ENCODE results near the gene B4GALT2.
A peak's percentile ranks its signal among the peaks of the same experiment; 100 is the strongest.

B4GALT2 gene

DNA sequence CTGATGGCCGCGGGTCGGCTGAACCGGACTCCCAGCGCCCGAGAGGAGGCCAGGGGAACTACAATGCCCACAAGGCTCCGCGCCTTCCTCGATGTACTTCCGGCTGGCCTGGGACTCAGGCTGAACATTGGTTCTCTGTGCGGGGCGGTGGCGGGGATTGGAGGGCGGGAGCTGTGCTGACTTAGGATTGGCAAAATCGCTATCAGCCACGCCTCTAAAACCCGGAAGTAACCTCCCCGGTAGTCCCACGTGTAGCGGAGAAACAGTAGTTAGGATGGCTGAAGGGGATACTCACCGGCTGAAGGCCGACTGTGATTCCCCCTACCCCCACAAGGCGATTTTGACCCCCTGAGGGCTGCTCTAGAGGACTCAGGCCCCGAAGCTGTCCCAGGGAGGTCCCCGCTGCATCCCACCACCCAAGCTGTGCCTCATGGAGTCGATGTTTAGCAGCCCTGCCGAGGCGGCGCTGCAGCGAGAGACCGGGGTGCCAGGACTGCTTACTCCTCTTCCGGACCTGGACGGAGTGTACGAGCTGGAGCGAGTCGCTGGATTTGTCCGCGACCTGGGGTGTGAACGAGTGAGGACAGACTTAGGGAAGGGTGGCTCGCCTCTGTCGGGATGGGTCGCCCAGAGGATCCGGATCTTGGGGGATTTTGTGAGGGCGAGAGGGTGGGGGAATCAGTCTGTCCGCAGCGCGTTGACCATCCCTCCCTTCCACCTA lies 9.1 kb upstream of the B4GALT2 start, which contains the start of gene DPH2:
DPH2 (plus strand) TSS at position 265 of the 721 bp plus-strand sequence; CDS start at position 431, 166 bp downstream.
- DNase-seq, result peak; percentile 98

DNA sequence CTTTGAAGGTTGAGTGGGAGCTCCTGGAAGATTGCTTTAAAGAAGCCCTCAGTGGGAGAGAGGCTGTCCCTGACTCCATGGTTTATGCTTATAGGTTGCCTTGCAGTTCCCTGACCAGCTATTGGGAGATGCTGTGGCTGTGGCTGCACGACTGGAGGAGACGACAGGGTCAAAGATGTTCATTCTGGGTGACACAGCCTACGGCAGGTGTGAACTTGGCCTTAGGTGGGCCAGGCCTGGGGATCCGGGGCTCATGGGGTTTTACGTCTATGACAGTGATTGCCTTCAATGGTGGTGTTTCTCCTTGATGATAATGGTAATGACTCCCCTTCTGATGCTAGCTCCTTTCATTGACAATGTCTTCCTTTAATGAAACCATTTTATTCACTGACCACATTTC lies 8.5 kb upstream of the B4GALT2 start:
- no peak for DNase-seq

DNA sequence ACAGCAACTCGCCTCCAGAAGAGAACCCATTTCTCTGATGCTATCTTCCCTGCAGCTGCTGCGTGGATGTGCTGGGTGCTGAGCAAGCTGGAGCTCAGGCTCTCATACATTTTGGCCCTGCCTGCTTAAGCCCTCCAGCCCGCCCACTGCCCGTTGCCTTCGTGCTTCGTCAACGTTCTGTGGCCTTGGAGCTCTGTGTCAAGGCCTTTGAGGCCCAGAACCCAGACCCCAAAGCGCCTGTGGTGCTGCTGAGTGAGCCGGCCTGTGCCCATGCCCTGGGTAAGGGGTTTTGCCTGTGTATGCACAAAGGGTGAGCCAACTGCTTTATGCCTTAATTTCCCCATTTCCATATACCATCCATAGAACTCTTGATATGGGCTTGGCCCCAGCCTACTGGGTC lies 8.1 kb upstream of the B4GALT2 start:
- DNase-seq, result no peak

DNA sequence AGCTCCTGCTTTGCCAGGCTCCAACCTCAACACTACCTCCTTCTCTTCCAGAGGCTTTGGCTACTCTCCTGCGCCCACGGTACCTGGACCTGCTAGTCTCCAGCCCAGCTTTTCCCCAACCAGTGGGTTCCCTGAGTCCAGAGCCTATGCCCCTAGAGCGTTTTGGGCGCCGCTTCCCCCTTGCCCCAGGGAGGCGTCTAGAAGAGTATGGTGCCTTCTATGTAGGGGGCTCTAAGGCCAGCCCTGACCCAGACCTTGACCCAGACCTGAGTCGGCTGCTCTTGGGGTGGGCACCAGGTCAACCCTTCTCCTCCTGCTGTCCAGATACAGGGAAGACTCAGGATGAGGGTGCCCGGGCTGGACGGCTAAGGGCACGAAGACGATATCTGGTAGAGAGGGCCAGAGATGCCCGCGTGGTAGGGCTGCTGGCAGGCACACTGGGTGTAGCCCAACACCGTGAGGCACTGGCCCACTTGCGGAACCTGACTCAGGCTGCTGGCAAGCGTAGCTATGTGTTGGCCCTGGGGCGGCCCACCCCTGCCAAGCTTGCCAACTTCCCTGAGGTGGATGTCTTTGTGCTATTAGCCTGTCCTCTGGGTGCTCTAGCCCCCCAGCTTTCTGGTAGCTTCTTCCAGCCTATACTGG lies 7.6 kb upstream of the B4GALT2 start:
- DNase-seq, result no peak

DNA sequence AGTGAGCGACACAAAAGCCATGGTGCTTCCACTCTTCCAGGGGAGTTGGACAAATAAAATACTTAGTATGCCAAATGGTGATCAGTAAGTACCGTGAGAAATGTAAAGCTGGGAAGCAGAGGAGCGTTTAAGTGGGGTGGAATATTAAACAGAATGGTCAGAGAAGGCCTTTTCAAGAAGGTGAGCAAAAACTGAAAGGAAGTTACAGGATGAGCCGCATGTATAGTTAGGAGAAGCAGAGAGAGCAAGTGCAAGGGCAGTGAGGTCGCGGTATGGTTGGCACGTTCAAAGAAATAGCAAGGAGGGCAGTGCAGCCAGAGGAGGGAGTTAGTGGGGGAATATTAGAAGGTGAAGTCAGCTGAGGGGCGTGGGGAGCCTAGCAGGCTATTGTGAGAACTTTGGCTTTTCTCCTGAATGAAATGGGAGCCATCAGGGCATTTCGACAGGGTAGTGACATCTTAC lies 5.0 kb upstream of the B4GALT2 start:
- DNase-seq, result no peak

DNA sequence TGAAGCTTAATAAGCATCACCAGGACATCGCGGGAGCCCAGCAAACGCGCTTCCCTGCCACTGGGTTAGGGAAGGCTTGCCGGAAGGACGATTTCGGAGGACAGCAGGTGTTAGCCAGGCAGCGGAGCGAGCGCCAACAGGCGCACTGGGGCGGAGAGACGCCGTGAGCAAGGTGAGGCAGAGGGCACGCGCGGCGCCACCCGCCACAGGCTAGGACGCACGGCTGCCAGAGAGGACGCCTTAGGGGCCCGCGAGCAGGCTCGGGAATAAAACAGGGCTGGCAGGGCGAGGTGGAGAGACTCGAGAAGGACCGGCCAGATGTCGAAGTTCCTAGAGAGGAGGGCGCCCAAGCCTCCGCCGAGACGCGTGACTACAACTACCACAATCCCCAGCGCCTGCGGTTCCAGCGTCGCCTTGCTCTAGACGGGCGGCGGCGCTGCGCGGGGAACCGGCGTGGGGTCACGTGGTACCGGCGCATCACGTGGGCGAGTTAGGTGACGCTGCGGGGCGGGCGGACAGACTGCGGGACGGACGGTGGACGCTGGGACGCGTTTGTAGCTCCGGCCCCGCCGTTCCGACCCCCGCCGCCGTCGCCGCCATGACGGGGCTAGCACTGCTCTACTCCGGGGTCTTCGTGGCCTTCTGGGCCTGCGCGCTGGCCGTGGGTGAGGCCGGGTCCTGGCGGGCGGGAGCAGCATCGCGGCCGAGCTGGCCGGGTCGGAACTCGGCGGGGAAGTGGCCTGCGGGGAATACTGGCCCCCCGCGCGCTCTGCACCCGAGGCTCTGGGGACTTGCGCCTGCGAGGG lies 4.4 kb upstream of the B4GALT2 start, which contains the start of gene ATP6V0B:
ATP6V0B (plus strand) TSS at position 518 of the 806 bp plus-strand sequence; CDS start at position 599, 81 bp downstream.
- peak; percentile 97 for DNase-seq

DNA sequence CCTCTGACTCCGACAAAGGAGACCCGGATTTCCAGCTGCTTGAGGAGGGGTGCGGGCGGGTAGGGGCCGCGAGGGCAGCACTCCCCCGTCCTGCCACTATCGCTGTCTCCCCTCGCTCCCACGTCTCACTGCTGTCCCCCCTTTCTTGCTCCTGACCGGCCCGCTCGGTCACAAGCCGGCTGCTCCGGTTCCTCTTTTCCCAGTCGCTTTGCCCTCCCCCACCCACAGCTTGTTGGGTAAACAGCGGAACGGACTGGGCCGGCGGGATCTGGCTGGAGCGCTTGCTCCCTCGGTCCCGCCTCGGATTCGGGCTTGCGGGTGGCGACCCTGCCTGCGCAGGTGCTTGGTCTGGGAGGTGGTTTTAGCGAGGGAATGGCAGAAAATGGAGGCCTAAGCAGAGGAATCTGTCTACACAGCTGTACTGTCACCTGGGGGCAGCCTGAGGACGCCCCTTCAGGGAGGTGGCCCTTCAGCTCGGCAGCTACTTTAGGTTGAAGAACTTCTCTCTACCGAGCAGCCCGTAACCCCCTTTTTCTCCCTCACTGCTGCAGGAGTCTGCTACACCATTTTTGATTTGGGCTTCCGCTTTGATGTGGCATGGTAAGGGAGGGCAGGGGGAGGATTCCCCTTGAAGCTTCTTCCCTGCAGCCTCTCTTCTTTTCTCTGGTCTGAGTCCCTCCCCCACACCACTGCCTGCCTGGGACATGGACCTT lies 3.6 kb upstream of the B4GALT2 start:
- peak; percentile 83 for DNase-seq

DNA sequence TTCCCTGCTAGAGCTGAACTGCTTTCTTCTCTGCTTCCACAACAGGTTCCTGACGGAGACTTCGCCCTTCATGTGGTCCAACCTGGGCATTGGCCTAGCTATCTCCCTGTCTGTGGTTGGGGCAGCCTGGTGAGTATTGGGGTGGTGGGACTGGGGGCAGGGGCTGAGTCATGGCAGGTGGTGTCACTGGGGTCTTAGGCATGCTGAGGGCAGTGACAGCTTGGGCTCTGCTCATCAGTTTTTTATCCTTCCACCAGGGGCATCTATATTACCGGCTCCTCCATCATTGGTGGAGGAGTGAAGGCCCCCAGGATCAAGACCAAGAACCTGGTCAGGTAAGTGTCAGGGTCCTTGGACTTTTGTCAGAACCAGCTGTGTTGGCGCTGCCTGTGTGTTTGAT lies 3.0 kb upstream of the B4GALT2 start:
- no peak for DNase-seq

DNA sequence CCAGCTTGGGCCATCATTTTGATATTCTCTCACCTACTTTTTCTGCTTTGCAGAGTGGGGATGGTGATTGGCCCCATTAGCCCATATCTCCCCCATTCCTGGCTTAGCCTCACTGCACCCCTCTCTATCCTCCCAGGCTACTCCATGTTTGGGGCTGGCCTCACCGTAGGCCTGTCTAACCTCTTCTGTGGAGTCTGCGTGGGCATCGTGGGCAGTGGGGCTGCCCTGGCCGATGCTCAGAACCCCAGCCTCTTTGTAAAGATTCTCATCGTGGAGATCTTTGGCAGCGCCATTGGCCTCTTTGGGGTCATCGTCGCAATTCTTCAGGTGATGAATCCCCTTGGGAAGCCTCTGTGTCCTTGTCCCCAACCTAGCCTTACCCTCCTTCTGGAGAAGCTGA lies 2.1 kb upstream of the B4GALT2 start:
- no peak for DNase-seq

DNA sequence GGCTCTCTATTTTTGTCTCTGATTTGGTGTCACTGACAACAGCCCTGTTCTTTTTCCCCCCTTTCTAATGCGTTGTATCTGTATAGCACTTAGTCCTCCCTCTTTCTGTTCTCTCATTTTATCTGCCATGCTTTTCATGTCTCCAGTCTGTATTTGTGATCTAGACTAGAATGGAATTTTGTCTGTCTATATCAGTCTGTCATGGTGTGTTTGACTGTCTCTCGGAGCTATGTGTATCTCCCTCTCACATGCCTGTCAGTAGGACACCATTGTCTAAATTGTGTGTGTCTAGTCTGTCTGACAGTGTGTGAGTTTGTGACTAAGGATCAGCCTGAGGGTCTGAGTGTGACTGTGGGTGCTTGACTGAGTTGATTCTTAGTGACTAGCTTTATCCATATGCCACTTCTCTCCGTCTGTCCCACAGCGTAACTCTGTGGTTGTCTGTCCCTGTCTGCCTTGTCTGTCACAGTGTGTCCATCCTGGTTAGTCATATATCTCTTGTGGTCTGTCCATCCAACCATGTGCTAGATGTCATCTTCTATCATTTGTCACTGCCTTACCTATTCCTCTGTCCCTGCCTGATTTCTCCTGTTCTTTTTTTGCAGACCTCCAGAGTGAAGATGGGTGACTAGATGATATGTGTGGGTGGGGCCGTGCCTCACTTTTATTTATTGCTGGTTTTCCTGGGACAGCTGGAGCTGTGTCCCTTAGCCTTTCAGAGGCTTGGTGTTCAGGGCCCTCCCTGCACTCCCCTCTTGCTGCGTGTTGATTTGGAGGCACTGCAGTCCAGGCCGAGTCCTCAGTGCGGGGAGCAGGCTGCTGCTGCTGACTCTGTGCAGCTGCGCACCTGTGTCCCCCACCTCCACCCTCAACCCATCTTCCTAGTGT lies 1.4 kb upstream of the B4GALT2 start:
- no peak for DNase-seq

DNA sequence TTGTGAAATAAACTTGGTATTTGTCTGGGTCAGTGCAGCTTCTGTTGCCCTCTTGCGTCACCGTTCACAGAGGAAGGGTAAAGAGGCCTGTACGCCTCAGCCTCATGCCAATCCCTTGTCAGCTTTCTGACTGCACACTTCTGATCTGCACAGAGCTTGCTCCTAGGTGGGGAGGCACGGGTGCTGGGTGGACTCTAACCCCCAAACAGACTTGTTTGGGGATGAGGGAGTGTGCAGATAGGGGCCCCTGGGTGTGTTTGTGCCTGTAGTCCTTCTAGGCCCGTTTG lies 803 bp upstream of the B4GALT2 start:
- no peak for DNase-seq

DNA sequence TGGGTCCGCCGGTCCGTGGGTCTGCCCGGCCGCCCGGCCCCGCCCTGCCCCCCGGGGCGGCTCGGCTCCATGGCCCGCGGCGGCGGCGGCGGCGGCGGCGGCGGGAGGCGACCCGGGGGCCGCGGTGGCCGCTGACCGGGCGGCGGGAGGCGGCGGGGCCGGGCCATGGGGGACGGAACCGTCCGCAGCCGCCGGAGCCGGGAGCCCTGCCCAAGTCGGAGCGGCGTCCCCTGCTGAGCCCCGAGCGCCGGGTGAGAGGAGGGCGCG lies 184 bp downstream of the B4GALT2 start:
- DNase-seq, result no peak

DNA sequence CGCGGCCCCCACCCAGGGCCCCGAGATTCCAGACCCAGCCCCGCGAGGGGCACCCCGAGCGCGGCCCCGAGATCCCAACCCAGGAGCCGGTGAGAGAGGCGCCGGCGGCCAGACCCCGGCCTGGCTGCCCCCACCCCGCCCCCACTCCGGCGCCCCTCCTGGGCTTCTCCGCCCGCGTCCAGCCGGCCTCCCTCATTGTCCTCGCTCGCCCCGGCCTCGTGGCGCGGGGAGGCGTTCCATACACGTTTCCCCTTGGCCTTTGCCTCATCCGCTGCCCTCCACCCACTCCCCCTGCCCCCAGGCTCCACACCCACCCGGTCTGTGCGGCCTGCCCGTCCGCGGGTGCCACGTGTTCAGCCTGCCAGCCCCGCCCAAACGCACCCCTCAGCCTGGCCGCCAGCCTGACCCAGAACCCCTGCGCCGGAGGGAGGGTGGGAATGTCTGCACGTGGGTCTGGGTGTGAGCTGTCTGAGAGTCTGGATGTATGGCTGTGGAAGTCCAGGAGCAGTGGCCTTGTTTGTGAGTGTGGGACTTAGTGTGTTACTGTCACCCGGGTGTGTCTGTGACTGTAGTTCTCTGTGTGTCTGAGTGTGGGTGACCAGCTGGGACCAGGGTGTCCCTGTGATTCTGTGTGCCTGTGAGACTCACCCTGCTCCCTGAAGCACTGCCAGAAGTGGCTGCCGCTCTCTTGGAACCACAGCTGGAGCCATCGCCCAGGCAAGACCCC lies 681 bp downstream of the B4GALT2 start:
- DNase-seq, result peak; percentile 38

DNA sequence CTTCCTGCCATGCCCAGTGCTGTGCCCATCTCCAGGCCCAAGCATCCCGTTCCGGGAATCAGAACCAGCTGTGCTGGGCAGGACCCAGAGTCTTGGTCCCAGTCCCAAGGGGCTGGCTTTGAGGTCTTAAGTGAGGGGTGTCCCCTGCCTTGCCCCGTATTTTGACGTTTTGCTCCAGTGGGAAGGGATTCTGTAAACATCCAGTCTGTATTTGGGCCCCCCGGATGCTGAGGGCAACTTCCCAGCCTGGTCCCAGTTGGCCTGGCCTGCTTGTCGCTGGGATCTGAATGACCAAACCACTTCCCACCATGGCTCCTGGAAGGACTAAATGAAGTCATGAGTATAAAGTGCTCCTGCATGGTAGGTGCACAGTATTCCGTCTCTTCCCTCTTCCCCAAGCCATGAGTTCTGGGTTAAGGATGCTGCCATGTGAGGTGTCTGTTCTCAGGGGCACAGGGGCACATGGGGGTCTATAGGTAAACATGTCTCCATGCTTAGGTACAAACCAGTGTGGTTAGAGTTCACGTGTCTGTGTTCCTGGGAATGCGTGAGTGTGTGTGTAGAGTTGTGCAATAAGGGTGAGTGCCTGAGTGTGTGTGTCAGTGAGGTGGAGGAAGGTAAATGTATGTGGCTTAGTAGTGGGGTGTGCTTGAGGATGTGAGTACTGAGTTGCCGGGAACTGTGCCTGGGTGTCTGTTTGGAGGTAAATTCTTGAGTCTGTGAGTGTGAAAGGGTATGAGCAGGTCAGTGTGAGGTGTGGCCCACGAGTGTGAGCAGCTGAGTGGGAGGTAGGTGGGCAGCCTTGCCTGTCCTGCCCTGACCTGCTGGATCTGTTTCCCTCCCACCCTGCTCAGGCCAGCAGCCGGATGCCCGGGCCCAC lies 1.5 kb downstream of the B4GALT2 start:
- no peak for DNase-seq

DNA sequence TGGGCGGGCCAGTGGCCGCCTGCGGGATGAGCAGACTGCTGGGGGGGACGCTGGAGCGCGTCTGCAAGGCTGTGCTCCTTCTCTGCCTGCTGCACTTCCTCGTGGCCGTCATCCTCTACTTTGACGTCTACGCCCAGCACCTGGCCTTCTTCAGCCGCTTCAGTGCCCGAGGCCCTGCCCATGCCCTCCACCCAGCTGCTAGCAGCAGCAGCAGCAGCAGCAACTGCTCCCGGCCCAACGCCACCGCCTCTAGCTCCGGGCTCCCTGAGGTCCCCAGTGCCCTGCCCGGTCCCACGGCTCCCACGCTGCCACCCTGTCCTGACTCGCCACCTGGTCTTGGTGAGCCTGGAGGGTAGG lies 2.1 kb downstream of the B4GALT2 start:
- no peak for DNase-seq

DNA sequence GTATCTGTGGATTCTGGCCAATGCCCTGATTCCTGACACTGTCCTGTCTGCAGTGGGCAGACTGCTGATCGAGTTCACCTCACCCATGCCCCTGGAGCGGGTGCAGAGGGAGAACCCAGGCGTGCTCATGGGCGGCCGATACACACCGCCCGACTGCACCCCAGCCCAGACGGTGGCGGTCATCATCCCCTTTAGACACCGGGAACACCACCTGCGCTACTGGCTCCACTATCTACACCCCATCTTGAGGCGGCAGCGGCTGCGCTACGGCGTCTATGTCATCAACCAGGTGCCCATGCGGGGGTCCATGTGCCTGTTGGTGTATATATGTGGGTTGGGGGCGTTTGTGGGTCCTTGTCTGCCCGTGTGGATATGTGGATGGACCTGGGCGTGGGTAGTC lies 2.6 kb downstream of the B4GALT2 start:
- no peak for DNase-seq

DNA sequence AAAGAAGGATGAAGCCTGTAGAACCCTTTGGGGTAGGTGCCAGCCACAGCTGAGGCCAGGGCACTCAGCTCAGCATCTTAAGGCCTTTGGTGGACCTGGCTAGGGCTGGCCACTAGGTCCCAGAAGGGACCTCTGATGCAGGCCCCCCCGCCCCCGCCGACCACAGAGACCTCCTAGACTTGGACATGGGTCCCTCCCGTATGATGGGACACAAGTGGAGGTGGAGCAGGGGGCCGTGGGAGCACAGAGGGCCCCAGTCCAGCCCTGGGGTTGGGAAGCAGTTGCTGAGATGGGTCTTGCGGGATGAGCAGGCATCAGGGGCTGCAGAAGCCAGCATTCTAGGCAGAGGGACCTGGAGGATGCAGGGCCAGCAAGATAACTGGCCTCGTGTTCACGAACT lies 3.2 kb downstream of the B4GALT2 start:
- no peak for DNase-seq

DNA sequence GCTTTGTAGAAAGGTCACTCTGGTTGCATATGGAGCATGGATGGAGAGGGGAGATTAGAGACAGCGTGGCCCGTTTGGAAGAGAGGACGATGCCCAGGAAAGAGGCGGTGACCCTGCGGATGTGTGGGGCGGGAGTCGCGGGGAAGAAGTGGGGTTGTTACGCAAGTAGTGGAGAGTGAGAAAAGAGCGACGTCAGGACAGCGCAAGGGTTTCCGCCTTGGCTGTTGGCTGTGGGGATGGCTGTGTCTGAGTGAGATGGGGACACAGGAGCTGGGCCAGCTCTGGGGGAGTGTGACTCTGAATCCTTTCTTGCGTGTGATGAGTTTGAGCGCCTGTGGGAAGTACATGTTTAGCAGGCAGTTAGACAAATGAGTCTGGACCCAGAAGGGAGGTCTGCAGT lies 3.8 kb downstream of the B4GALT2 start:
- DNase-seq, result no peak

DNA sequence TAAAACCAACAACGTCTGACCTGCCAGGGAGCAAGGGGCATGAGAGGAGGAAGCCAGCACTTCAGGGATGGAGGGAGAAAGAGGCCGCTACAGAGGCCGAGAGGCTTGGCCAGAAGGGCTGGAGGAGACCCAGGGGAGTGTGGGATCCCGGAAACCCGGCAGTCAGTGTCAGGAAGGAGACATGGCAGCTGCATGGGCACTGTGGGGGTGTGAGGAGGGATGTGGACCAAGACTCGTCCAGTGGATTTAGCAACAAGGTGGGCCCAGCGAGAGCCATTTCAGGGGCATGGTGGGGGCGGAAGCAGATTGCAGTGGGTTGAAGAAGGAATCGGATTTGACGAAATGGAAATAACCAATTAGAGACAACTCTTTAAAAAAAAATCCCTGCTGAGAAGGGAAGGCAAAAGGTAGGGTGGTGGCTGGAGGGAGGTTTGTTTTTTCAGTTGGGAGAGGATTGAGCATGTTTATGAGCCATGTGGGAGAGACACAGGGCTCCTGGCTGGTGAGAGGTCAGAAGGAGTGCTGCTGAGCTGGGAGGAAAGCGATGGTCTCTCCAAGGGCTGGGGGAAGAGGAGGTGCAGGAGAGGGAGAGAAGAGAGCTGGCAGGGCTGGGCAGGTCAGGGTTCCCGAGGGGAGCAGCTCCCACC lies 4.4 kb downstream of the B4GALT2 start:
- DNase-seq, result no peak

DNA sequence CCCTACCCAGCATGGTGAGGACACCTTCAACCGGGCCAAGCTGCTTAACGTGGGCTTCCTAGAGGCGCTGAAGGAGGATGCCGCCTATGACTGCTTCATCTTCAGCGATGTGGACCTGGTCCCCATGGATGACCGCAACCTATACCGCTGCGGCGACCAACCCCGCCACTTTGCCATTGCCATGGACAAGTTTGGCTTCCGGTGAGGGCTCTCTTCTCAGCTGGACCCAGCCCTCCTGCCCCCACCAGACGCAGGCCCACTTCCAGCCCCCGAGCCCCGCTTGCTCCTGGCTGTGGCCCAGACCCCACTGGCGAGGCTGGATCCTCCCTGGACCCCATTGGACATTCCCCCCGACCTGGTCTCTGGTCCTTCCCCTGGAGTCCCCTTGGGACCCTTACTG lies 5.8 kb downstream of the B4GALT2 start:
- DNase-seq, result no peak
